Body of pancreas (tissue), 4 donors: ENCODE data around the gene AGPAT3. TPM values are rescaled to one million over a fixed set of nuclear protein-coding genes. Genes with fewer than 3 reads are reported as not detected.

ENCODE experiments used
- ATAC-seq: fragments of 150-250 bp; one replicate; pipeline ENCODE4 v1.9.1; 2016
- DNase-seq, 4 donors: peaks; one replicate each; pipeline ENCODE4 v3.0.0-alpha.2; 2019
- H3K27ac ChIP-seq, 4 donors: fragments of 200-600 bp; sonication (generic); 1 replicate in 3 of 4; 2 replicates in 1 of 4; pipeline versions ENCODE4 v1.5.1 to v1.6.1; 2016 to 2019; ENCODE audit warnings: mild to moderate bottlenecking in 1 of 4, mixed read lengths in 1 of 4, moderate library complexity in 1 of 4
- H3K27me3 ChIP-seq, 2 donors: fragments of 200-600 bp; sonication (generic); one replicate each; pipeline ENCODE4 v1.6.0; 2016; ENCODE audit warnings: mild to moderate bottlenecking in 1 of 2
- H3K36me3 ChIP-seq, 2 donors: fragments of 200-600 bp; sonication (generic); replicated peaks in 1 of 2; 2 replicates each; pipeline ENCODE4 v1.5.1; 2016; ENCODE audit warnings: low read depth in 2 of 2; ENCODE audit not compliant: insufficient read depth in 1 of 2
- H3K4me1 ChIP-seq: fragments of 200-600 bp; sonication (generic); one replicate; pipeline ENCODE4 v1.6.0; 2016
- H3K4me3 ChIP-seq, 2 donors: fragments of 200-600 bp; sonication (generic); 1 replicate in 1 of 2; 2 replicates in 1 of 2; pipeline ENCODE4 v1.5.1; 2016 to 2019
- H3K9me3 ChIP-seq, 3 donors: fragments of 200-600 bp; sonication (generic); 1 replicate in 2 of 3; 2 replicates in 1 of 3; pipeline ENCODE4 v1.5.1; 2016
- CTCF ChIP-seq, 7 experiments: fragments of 450-650 bp in 4 of 7; fragments of 200-600 bp in 3 of 7; sonication (generic) in 3 of 7; IDR thresholded peaks; one replicate each; pipeline ENCODE4 v1.5.1; 2016 to 2019; ENCODE audit warnings: antibody characterized with exemption in 7 of 7
- POLR2A ChIP-seq, 3 donors: fragments of 450-650 bp; IDR thresholded peaks; one replicate each; pipeline ENCODE4 v1.6.1; 2016; ENCODE audit warnings: antibody characterized with exemption in 3 of 3, mild to moderate bottlenecking in 2 of 3
- WGBS, 2 donors: methylation state at CpG; one replicate each; pipeline ENCODE4 v1.1.5; 2017; 5-methylcytosine and 5-hydroxymethylcytosine counted together
- intact Hi-C: fragments of 100-400 bp; cut with DNase I; formaldehyde crosslinking; loops from one replicate; pipeline ENCODE4 v1.15.1; 2023
- total RNA-seq, 2 donors: library from RNA; depleted of rRNA; stranded (reverse); fragments of >200 nt; gene quantifications; one replicate each; pipeline ENCODE4 v1.1.0, GENCODE V29; 2016

AGPAT3 gene
- total RNA-seq, 2 donors from 2014 or later, result 21.8 to 39.2 TPM

DNA sequence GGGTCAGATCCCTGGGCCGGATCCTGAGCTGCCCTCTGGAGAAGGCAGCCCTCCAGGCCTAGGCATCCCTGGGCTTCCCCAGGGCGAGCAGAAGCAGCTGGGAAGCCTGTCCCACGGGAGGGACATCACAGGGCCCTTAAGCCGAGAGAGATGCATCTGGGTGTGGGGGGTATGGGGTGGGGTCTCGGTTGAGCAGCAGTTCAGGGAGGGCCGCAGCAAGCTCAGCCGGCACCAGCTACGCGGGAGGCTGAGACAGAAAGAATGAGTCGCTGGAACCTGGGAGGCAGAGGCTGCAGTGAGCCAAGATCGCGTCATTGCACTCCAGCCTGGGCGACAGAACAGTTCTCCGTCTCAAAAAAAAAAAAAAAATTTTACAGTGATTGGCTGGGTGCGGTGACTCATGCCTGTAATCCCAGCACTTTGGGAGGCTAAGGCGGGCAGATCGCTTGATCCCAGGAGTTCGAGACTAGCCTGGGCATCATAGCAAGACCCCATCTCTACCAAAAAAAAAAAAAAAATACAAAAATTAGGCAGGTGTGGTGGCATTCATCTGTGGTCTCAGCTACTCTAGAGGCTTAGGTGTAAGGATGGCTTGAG, 37.9 kb upstream of the AGPAT3 start:
- Histone ChIP-seq H3K4me3 (no peak overlapping the region), H3K27ac (no peak overlapping the region), H3K27me3 (no peaks in the 10 kb centered on the region), H3K9me3 (no peaks in the 10 kb centered on the region), H3K4me1 (peaks cover 11% of the 10 kb centered on the region), H3K36me3 (no peaks in the 10 kb centered on the region)
- intact Hi-C loops, result no loop called here
- ATAC-seq, result no peak
- TF ChIP-seq POLR2A (IDR thresholded peaks at IDR 0.05) (no peak), CTCF (IDR thresholded peaks at IDR 0.05) (no peak)
- no peak for DNase-seq
- WGBS, 2 donors, result 67% methylated on average over 13 to 15 of the region's 18 CpGs

DNA sequence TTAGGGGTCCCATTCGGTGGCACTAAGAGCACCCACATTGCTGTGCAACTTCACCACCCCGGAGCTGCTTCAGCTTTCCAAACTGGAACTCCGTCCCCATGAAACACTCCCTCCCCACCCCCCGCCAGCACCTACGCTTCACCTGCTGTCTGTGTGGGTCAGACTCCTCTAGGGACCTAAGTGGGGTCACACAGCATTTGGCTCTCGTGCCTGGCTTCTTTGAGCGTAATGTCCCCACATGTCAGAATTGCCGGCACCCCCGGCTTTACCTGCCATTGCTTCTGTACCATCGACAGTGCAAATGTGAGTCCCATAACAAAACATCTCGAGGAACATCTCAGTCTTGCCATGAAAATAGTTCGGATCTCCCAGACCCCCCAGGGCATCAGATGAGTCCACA, 35.9 kb upstream of the AGPAT3 start:
- no peak for DNase-seq

GRCh38 chr21:43829575-43830119, 35.4 kb upstream of the AGPAT3 start:
- no peaks in the 10 kb centered on the region for H3K27me3 ChIP-seq
- no peak overlapping the region for H3K4me3 ChIP-seq
- TF ChIP-seq CTCF (IDR thresholded peaks at IDR 0.05) (no peak), POLR2A (IDR thresholded peaks at IDR 0.05) (no peak)
- no peak for DNase-seq
- 49 to 60% methylated on average over 13 to 22 of the region's 22 CpGs for WGBS, 2 donors
- intact Hi-C loops, result no loop called here
- H3K27ac ChIP-seq, result no peak overlapping the region
- no peak for ATAC-seq
- H3K9me3 ChIP-seq, result no peaks in the 10 kb centered on the region
- no peaks in the 10 kb centered on the region for H3K36me3 ChIP-seq
- peaks cover 11% of the 10 kb centered on the region for H3K4me1 ChIP-seq

More for the DNA sequence above, 35.9 kb upstream of the AGPAT3 start:
- Histone ChIP-seq H3K4me3 (no peak overlapping the region), H3K9me3 (no peaks in the 10 kb centered on the region), H3K27ac (no peak overlapping the region), H3K4me1 (peaks cover 11% of the 10 kb centered on the region), H3K27me3 (no peaks in the 10 kb centered on the region), H3K36me3 (no peaks in the 10 kb centered on the region)
- WGBS, 2 donors, result 69 to 70% methylated on average over 12 of the region's 12 CpGs
- no peak for ATAC-seq
- TF ChIP-seq POLR2A (IDR thresholded peaks at IDR 0.05) (no peak), CTCF (IDR thresholded peaks at IDR 0.05) (no peak)
- intact Hi-C loops, result no loop called here

DNA sequence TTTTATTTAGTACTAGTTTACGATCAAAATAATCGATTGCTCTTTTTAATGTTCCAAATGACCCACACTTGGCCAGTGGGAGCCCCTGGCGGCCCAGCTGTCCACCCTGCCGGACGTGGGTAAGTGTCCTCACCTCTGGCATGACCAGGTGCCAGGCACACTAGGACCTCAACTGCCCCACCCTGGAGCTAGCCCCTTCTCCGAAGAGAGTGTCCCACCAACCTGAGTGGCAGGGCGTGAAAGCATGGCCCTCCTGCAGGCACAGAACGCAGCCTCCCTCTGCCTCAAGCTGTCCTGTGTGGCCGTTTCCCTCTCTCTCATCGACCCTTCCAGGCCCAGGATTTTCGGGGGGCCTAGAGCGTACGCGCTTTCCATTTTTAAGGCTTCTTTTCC, 32.9 kb upstream of the AGPAT3 start:
- 86 to 90% methylated on average over 10 to 14 of the region's 14 CpGs for WGBS, 2 donors
- DNase-seq (no peak), ATAC-seq (no peak)
- H3K4me3 ChIP-seq, result no peak overlapping the region
- H3K36me3 ChIP-seq, result no peaks in the 10 kb centered on the region
- TF ChIP-seq POLR2A (IDR thresholded peaks at IDR 0.05) (no peak), CTCF (IDR thresholded peaks at IDR 0.05) (no peak)
- H3K9me3 ChIP-seq, result no peaks in the 10 kb centered on the region
- H3K27me3 ChIP-seq, result no peaks in the 10 kb centered on the region
- intact Hi-C loops, result no loop called here
- H3K4me1 ChIP-seq, result no peaks in the 10 kb centered on the region
- no peak overlapping the region for H3K27ac ChIP-seq

DNA sequence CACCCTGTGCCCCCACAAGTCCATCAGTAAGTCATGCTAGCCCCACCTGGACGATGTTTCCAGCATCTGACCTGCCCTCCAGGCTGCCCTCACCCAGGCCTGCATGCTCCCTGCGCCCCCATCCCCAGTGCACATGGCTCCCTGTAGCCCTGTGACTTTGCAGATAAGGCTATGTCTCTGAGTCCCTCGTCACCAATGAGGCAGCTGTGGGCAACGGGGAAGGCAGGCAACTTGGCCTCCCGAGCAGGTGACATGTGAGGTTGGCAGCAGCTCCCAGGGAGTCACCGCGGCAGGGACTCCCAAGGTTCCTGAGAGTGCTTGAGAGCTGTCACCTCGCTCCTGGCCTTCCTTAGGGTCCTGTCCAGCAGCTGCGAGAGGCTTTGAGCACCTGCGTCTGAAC, 32.4 kb upstream of the AGPAT3 start:
- H3K27ac ChIP-seq, result no peak overlapping the region
- H3K4me3 ChIP-seq, result no peak overlapping the region
- ATAC-seq, result no peak
- no peaks in the 10 kb centered on the region for H3K27me3 ChIP-seq
- intact Hi-C loops, result no loop called here
- TF ChIP-seq POLR2A (IDR thresholded peaks at IDR 0.05) (no peak), CTCF (IDR thresholded peaks at IDR 0.05) (no peak)
- WGBS, 2 donors, result 78 to 82% methylated on average over 9 to 10 of the region's 10 CpGs
- H3K9me3 ChIP-seq, result no peaks in the 10 kb centered on the region
- H3K4me1 ChIP-seq, result no peaks in the 10 kb centered on the region
- H3K36me3 ChIP-seq, result no peaks in the 10 kb centered on the region
- no peak for DNase-seq
